ENCODE data around the gene APP.

DNA sequence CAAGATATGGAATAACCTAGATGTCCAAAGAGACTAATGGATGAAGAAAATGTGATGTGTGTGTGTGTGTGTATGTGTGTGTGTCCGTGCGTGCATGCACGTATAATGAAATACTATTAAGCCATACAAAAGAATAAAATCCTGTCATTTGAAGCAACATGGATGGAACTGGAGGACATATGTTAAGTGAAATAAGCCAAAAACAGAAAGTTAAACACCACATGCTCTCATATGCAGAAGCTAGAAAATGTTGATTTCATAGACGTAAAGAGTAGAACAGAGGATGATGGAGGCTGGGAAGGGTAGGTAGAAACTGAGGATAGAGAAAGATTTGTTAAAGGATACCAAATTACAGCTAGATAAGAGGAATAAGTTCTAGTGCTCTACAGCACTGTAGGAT is 133.7 kb downstream of the APP start:
- TF ChIP-seq, protein P1, sequence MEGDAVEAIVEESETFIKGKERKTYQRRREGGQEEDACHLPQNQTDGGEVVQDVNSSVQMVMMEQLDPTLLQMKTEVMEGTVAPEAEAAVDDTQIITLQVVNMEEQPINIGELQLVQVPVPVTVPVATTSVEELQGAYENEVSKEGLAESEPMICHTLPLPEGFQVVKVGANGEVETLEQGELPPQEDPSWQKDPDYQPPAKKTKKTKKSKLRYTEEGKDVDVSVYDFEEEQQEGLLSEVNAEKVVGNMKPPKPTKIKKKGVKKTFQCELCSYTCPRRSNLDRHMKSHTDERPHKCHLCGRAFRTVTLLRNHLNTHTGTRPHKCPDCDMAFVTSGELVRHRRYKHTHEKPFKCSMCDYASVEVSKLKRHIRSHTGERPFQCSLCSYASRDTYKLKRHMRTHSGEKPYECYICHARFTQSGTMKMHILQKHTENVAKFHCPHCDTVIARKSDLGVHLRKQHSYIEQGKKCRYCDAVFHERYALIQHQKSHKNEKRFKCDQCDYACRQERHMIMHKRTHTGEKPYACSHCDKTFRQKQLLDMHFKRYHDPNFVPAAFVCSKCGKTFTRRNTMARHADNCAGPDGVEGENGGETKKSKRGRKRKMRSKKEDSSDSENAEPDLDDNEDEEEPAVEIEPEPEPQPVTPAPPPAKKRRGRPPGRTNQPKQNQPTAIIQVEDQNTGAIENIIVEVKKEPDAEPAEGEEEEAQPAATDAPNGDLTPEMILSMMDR (IDR thresholded peaks at IDR 0.05; ENCODE audit: low read length) = no peak
- TF ChIP-seq EZH2 (IDR thresholded peaks at IDR 0.05; ENCODE audit: borderline replicate concordance, low read length) = no peak
